HL-60 (cell line): Measurements from ENCODE around the gene ADPRHL1.

ENCODE experiments used
- CTCF ChIP-seq: IDR thresholded peaks from one replicate; pipeline ENCODE4 v1.5.1; 2011; ENCODE audit warnings: low read length, control low read depth, inconsistent platforms; ENCODE audit not compliant: insufficient read depth
- POLR2AphosphoS5 ChIP-seq: IDR thresholded peaks from 2 replicates; pipeline ENCODE4 v1.6.1; 2012; ENCODE audit warnings: low read depth
- SPI1 ChIP-seq: IDR thresholded peaks from 2 replicates; pipeline ENCODE4 v1.6.1; 2012; ENCODE audit warnings: low read depth, mild to moderate bottlenecking, borderline replicate concordance

- TF ChIP-seq SPI1, result no peak
- TF ChIP-seq CTCF, result no peak
- TF ChIP-seq POLR2AphosphoS5, result no peak
Observed at GRCh38 chr13:113400621-113401451, 52.5 kb downstream of the ADPRHL1 start.
